Suprapubic skin (tissue), 4 donors: Measurements from ENCODE around the gene MIPOL1.
A peak's percentile ranks its signal among the peaks of the same experiment; 100 is the strongest.

Source experiments
- EP300 ChIP-seq: sonication (generic); formaldehyde crosslinking; IDR thresholded peaks from one replicate; pipeline ENCODE4 v1.6.1; 2017; ENCODE audit warnings: antibody characterized with exemption
- POLR2A ChIP-seq, 2 donors: fragments of 450-650 bp; IDR thresholded peaks; one replicate each; pipeline ENCODE4 v1.6.1; 2017; ENCODE audit warnings: antibody characterized with exemption in 2 of 2, mild to moderate bottlenecking in 2 of 2, moderate library complexity in 2 of 2
- POLR2AphosphoS5 ChIP-seq, 3 donors: sonication (generic); formaldehyde crosslinking; IDR thresholded peaks; one replicate each; pipeline ENCODE4 v1.6.1; 2017; ENCODE audit warnings: antibody characterized with exemption in 3 of 3
- TF ChIP-seq, protein P1 (sequence below), 2 donors: fragments of 200-600 bp in 1 of 2; fragments of 450-650 bp in 1 of 2; sonication (generic) in 1 of 2; IDR thresholded peaks; one replicate each; pipeline ENCODE4 v1.5.1; 2016 to 2019; ENCODE audit warnings: antibody characterized with exemption in 2 of 2, mild to moderate bottlenecking in 1 of 2, moderate library complexity in 1 of 2

DNA sequence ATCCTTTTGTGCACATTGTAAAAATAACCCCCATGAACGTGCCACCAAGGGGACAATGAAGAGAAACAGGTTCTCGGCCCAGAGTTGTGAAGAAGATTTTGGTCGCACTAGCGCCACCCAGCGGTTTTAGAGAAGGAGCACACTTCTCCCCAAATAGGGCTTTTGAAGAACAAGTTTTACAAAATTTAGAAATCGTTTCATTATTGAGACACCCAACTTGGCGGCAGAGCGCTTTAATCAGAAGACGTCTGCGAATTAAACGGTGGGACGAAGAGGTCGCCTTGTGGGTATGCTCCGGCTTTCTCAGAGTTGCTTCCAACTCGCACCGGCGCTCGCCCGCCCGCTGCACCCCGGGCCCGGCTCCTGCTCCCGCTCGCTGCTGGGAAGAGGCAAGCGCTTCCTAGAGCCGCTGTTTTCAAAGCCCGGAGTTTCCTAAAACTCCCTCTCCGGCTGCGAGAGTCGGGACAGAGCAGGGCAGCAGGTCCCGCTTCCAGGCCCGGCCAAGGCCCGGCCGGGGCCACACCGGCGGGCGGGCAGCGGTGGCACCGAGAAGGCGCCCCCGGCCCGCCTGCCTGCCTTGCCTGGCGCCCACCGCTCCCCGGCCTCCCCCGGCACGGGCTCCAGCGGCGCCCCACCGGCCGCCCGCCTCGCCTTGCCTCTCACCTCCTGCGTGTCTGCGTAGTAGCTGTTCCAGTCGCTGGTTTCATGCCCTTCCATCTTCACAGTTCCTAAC lies 396.7 kb downstream of the MIPOL1 start:
- no peak for TF ChIP-seq EP300
- TF ChIP-seq, protein P1, sequence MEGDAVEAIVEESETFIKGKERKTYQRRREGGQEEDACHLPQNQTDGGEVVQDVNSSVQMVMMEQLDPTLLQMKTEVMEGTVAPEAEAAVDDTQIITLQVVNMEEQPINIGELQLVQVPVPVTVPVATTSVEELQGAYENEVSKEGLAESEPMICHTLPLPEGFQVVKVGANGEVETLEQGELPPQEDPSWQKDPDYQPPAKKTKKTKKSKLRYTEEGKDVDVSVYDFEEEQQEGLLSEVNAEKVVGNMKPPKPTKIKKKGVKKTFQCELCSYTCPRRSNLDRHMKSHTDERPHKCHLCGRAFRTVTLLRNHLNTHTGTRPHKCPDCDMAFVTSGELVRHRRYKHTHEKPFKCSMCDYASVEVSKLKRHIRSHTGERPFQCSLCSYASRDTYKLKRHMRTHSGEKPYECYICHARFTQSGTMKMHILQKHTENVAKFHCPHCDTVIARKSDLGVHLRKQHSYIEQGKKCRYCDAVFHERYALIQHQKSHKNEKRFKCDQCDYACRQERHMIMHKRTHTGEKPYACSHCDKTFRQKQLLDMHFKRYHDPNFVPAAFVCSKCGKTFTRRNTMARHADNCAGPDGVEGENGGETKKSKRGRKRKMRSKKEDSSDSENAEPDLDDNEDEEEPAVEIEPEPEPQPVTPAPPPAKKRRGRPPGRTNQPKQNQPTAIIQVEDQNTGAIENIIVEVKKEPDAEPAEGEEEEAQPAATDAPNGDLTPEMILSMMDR (IDR thresholded peaks at IDR 0.05) = peak; percentile 22 to 73
- no peak for TF ChIP-seq POLR2A (IDR thresholded peaks at IDR 0.05)
- TF ChIP-seq POLR2AphosphoS5 (IDR thresholded peaks at IDR 0.05) = no peak
